Measurements from ENCODE around the gene PAPOLG. TPM values are rescaled to one million over a fixed set of nuclear protein-coding genes. Genes with fewer than 3 reads are reported as not detected.

Gene PAPOLG
- polyA plus RNA-seq, 1 donor (not counting 4 experiments of a cell fraction or from before 2014, with no cell fraction given) = 14.1 TPM

GRCh38 chr2:60771508-60771907 is 15.4 kb downstream of the PAPOLG start:
- Histone ChIP-seq H3K9ac (ENCODE audit: control insufficient read depth, extremely low read depth, insufficient read depth, low read length) (no peak overlapping the region), H3K36me3 (ENCODE audit: control insufficient read depth in 2 of 2, extremely low read depth in 1 of 2, insufficient read depth in 2 of 2, low read length in 2 of 2) (peaks cover 13 to 18% of the 10 kb centered on the region in 2 experiments), H3K27me3 (ENCODE audit: control insufficient read depth, extremely low read depth, insufficient read depth, low read length) (no peaks in the 10 kb centered on the region), H3K9me1 (ENCODE audit: control insufficient read depth, extremely low read depth, insufficient read depth, low read length) (no peaks in the 10 kb centered on the region), H3K4me3 (ENCODE audit: control insufficient read depth in 2 of 3, extremely low read depth in 1 of 3, insufficient read depth in 2 of 3, low read depth in 1 of 3, low read length in 3 of 3) (no peak overlapping the region), H3K9me3 (ENCODE audit: control insufficient read depth, low read depth, low read length) (no peaks in the 10 kb centered on the region), H3K79me2 (ENCODE audit: control insufficient read depth, insufficient read depth, low read length) (no peaks in the 10 kb centered on the region), H3K27ac (ENCODE audit: control insufficient read depth, insufficient read depth, low read length) (no peak overlapping the region), H3K4me1 (ENCODE audit: control insufficient read depth, extremely low read depth, insufficient read depth, low read length) (no peaks in the 10 kb centered on the region), H3K4me2 (ENCODE audit: control insufficient read depth, extremely low read depth, insufficient read depth, low read depth, low read length) (no peak overlapping the region), H4K20me1 (ENCODE audit: control insufficient read depth, extremely low read depth, insufficient read depth, low read length) (no peaks in the 10 kb centered on the region), H2AFZ (ENCODE audit: control insufficient read depth, low read length) (no peak overlapping the region)
- DNase-seq (ENCODE audit: low read depth, low spot score) (no peak), FAIRE-seq (no peak)
- TF ChIP-seq CTCF (optimal IDR thresholded peaks at IDR 0.05 in 1 of 3, IDR thresholded peaks at IDR 0.05 in 1 of 3, conservative IDR thresholded peaks at IDR 0.05 in 1 of 3; ENCODE audit: extremely low read depth in 1 of 3, insufficient read depth in 2 of 3, low read length in 3 of 3) = no peak
- dilution Hi-C loops (cut with MboI; ENCODE audit: extremely low pct_ligation_motif_present, low sequenced_read_pairs) = no loop called here

DNA sequence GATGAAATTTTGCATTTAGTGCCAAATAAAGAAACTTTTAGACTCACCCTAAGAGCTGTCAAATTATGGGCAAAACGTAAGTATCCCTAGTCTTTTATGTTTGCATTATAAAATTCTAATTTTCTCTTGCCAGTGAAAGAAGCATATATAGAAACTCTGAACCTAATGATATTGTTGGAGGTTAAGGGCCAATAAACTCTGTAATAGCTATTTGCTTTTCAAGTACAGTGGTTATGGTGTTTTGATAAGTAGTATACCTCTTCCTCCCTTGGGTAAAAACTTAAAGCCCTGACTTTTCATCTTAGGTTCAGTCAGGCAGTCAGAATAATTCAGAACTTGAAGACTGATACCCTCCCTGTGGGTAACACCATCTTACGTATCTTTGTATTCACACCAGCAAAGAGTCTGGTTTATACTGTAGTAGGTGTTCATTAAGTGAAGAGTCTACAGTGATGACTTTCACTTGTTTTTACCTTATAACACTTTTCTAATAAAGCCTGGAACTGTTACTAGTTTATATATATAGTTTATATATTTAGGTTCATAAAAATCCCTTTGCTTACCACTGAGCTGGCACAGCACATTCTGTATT is 19.1 kb downstream of the PAPOLG start:
- no peak overlapping the region for H3K27ac ChIP-seq (ENCODE audit: control insufficient read depth, insufficient read depth, low read length)
- FAIRE-seq (no peak), DNase-seq (ENCODE audit: low read depth, low spot score) (no peak)
- no peaks in the 10 kb centered on the region for H3K27me3 ChIP-seq (ENCODE audit: control insufficient read depth, extremely low read depth, insufficient read depth, low read length)
- no peak overlapping the region for H3K9ac ChIP-seq (ENCODE audit: control insufficient read depth, extremely low read depth, insufficient read depth, low read length)
- no peak overlapping the region for H3K4me2 ChIP-seq (ENCODE audit: control insufficient read depth, extremely low read depth, insufficient read depth, low read depth, low read length)
- no peaks in the 10 kb centered on the region for H3K4me1 ChIP-seq (ENCODE audit: control insufficient read depth, extremely low read depth, insufficient read depth, low read length)
- H3K4me3 ChIP-seq (ENCODE audit: control insufficient read depth in 2 of 3, extremely low read depth in 1 of 3, insufficient read depth in 2 of 3, low read depth in 1 of 3, low read length in 3 of 3) = no peak overlapping the region
- dilution Hi-C loops (cut with MboI; ENCODE audit: extremely low pct_ligation_motif_present, low sequenced_read_pairs) = no loop called here
- no peak overlapping the region for H2AFZ ChIP-seq (ENCODE audit: control insufficient read depth, low read length)
- H4K20me1 ChIP-seq (ENCODE audit: control insufficient read depth, extremely low read depth, insufficient read depth, low read length) = no peaks in the 10 kb centered on the region
- H3K79me2 ChIP-seq (ENCODE audit: control insufficient read depth, insufficient read depth, low read length) = no peaks in the 10 kb centered on the region
- no peak for TF ChIP-seq EZH2 (IDR thresholded peaks at IDR 0.05; ENCODE audit: low read length)
- TF ChIP-seq CTCF (optimal IDR thresholded peaks at IDR 0.05 in 1 of 3, IDR thresholded peaks at IDR 0.05 in 1 of 3, conservative IDR thresholded peaks at IDR 0.05 in 1 of 3; ENCODE audit: extremely low read depth in 1 of 3, insufficient read depth in 2 of 3, low read length in 3 of 3) = no peak
- H3K9me3 ChIP-seq (ENCODE audit: control insufficient read depth, low read depth, low read length) = no peaks in the 10 kb centered on the region
- peaks cover 14 to 16% of the 10 kb centered on the region in 2 experiments for H3K36me3 ChIP-seq (ENCODE audit: control insufficient read depth in 2 of 2, extremely low read depth in 1 of 2, insufficient read depth in 2 of 2, low read length in 2 of 2)
- H3K9me1 ChIP-seq (ENCODE audit: control insufficient read depth, extremely low read depth, insufficient read depth, low read length) = no peaks in the 10 kb centered on the region

All from keratinocyte (primary cell).